SH-SY5Y (cell line): ENCODE measurements around the gene ONECUT2.

Source experiments
- GATA2 ChIP-seq: IDR thresholded peaks from 2 replicates; pipeline ENCODE4 v1.6.1; 2011; ENCODE audit warnings: mild to moderate bottlenecking, low read depth, low read length
- GATA3 ChIP-seq: IDR thresholded peaks from 2 replicates; pipeline ENCODE4 v1.6.1; 2011; ENCODE audit warnings: low read depth, mild to moderate bottlenecking, low read length, moderate library complexity

GRCh38 chr18:57426187-57426586 is 9.0 kb upstream of the ONECUT2 start:
- TF ChIP-seq GATA3, result no peak
- TF ChIP-seq GATA2, result no peak
